Spleen (tissue), 7 donors: Measurements from ENCODE around the gene P2RY12.

ENCODE experiments used
- POLR2A ChIP-seq, 3 donors: fragments of 450-650 bp; IDR thresholded peaks; one replicate each; pipeline ENCODE4 v1.5.1; 2017; ENCODE audit warnings: antibody characterized with exemption in 3 of 3, mild to moderate bottlenecking in 1 of 3
- TF ChIP-seq, protein P1 (sequence below), 11 experiments: fragments of 200-600 bp in 7 of 11; fragments of 450-650 bp in 4 of 11; sonication (generic) in 4 of 11; IDR thresholded peaks in 8 of 11; conservative IDR thresholded peaks in 3 of 11; 1 replicate in 7 of 11; 2 replicates in 4 of 11; pipeline versions ENCODE4 v1.4.0 to v1.8.0; 2016 to 2021; ENCODE audit warnings: antibody characterized with exemption in 11 of 11, inconsistent platforms in 4 of 11, mild to moderate bottlenecking in 1 of 11
- donor health status: DM: no; HTN: no; CAD: no; lungs with moderate emphysema.
- donor health status: DM: no; HTN: no; CAD: no.
- donor health status: DM: no; HTN: no; CAD: no.

DNA sequence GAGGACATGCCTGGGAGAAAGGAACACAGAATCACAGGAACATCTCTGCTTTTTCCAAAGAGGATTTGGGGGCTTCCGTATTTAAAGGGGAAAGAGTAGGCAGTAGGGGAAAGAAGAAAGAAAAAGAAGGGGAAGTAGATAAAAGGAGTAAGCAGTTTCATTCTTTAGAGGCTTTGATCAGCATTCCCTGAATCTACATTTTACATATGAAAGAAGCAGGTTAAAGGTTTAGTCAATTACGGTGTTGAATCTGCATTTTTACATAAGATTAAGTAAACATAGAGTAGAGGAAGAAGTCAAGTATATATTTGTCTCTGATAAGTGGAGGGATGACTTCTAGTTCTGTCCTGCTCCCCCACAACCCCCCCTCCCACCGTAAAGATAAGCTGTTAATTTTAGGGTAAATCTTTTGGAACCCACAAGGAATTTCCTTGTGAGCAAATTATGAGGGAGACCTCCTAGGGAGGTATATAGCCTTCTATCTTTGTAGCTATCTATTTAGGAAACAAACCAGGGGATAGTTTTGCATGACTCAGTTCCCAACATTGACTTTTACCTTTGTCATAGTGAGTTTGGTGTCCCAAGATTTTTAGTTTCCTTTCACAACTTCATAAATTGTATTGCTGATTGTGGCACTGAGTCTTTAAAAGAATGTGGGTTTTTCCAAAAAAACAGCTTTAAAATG, 8.7 kb upstream of the P2RY12 start:
- TF ChIP-seq, protein P1, sequence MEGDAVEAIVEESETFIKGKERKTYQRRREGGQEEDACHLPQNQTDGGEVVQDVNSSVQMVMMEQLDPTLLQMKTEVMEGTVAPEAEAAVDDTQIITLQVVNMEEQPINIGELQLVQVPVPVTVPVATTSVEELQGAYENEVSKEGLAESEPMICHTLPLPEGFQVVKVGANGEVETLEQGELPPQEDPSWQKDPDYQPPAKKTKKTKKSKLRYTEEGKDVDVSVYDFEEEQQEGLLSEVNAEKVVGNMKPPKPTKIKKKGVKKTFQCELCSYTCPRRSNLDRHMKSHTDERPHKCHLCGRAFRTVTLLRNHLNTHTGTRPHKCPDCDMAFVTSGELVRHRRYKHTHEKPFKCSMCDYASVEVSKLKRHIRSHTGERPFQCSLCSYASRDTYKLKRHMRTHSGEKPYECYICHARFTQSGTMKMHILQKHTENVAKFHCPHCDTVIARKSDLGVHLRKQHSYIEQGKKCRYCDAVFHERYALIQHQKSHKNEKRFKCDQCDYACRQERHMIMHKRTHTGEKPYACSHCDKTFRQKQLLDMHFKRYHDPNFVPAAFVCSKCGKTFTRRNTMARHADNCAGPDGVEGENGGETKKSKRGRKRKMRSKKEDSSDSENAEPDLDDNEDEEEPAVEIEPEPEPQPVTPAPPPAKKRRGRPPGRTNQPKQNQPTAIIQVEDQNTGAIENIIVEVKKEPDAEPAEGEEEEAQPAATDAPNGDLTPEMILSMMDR (IDR thresholded peaks at IDR 0.05 in 8 of 11, conservative IDR thresholded peaks at IDR 0.05 in 3 of 11): no peak
- TF ChIP-seq POLR2A (IDR thresholded peaks at IDR 0.05): no peak
